ENCODE results near the gene SNAI1. TPM values are rescaled to one million over a fixed set of nuclear protein-coding genes. Genes with fewer than 3 reads are reported as not detected.

The SNAI1 gene
- total RNA-seq, 1 experiment from 2014 or later, result 5.4 TPM

DNA sequence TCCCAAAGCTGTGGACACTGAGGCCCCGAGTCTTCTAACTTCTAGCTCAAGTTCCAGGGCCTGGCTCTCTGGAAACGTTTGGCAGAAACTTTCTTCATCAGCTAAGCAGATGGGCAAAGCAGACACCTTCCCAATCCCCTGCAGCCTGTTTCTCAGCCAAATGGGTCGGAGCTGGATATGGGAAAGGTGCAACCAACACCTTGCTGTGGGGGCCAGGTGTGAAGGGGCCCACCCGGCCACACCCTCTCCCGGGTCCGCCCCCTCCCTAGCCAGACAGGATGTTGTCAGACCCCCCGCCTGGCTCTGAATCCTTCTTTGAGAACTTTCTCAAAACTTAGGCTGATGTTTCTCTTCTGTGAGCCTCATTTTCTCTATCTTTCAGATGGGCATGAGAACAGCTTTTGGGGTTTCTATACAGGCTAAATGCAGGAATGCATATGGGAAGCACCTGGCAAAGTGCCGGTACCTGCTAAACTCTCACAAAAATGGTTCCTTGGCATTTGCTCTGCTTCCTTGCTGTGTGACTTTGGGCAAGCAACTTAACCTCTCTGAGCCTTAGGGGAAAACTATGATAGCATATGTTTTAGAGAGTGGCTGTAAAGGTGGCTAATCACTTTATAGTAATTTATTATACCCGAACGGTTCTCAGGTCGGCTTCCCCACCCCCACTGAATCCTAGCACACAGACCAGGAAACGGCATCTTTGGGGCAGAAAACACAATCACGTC is 1.8 kb downstream of the SNAI1 start:
- CTCF ChIA-PET, result no interaction called here
- ATAC-seq (no peak), DNase-seq (no peak)
- Histone ChIP-seq H3K27me3 (ENCODE audit: low read length) (no peaks in the 10 kb centered on the region), H3F3A (ENCODE audit: low read length, unreplicated experiment) (no peaks in the 10 kb centered on the region), H3K36me3 (ENCODE audit: low read depth, low read length) (no peaks in the 10 kb centered on the region), H3K4me3 (ENCODE audit: low read length) (no peak overlapping the region), H3K79me2 (ENCODE audit: low read length) (no peaks in the 10 kb centered on the region; the same call in 1 of the 2 replicates), H3K9ac (ENCODE audit: low read length) (no peak overlapping the region), H3K9me3 (ENCODE audit: low read length) (no peaks in the 10 kb centered on the region), H3K4me1 (ENCODE audit: insufficient read depth, low read length) (peaks cover 17% of the 10 kb centered on the region), H3K27ac (ENCODE audit: low read length) (no peak overlapping the region), H4K20me1 (ENCODE audit: low read length) (no peaks in the 10 kb centered on the region), H2AFZ (ENCODE audit: low read length) (no peak overlapping the region), H3K4me2 (ENCODE audit: low read length) (0 out of 2 replicates have a peak overlapping the region, but pooled peaks have one; percentile 92), H3K9me2 (replicated peaks; ENCODE audit: low read length) (no peaks in the 10 kb centered on the region)
- POLR2A ChIA-PET (ENCODE audit: unreplicated experiment), result no interaction called here
- intact Hi-C loops (cut with micrococcal nuclease), result loop anchor here (5.0 kb wide), 1 partner anchor 183 kb away; no protein-coding TSS in a partner anchor
- no peak for TF ChIP-seq CTCF (conservative IDR thresholded peaks at IDR 0.05; ENCODE audit: low read depth, low read length)
- TF ChIP-seq EZH2 (IDR thresholded peaks at IDR 0.05; ENCODE audit: low read length, unreplicated experiment), result no peak
- no peak for TF ChIP-seq EZH2phosphoT487 (IDR thresholded peaks at IDR 0.05; ENCODE audit: borderline replicate concordance, low read length)
- no TSS peak for BruUV-seq (replicated peaks)

DNA sequence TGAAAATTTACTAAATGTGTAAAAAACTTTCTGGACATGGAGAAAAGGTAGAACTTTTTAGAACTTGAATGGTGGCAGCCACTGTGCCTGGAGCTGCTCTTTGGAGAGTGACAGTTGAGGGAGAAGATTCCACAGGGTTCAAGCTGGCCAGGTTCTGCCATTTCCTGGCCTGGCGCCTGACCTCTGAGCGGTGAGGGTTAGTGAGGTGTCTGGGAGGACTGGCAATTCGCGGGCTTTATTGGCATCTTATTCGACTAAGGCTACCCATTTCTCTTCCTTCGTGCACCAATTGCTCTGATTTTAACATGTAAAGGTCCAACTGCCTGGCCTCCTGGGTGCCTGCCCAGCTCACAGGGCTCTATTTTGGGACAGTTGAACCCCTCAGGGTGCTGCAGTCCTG is 2.4 kb downstream of the SNAI1 start:
- Histone ChIP-seq H4K20me1 (ENCODE audit: low read length) (no peaks in the 10 kb centered on the region), H3K9me2 (replicated peaks; ENCODE audit: low read length) (no peaks in the 10 kb centered on the region), H3F3A (ENCODE audit: low read length, unreplicated experiment) (no peaks in the 10 kb centered on the region), H3K9me3 (ENCODE audit: low read length) (no peaks in the 10 kb centered on the region), H3K4me1 (ENCODE audit: insufficient read depth, low read length) (peaks cover 17% of the 10 kb centered on the region), H2AFZ (ENCODE audit: low read length) (no peak overlapping the region), H3K4me3 (ENCODE audit: low read length) (no peak overlapping the region), H3K27ac (ENCODE audit: low read length) (no peak overlapping the region), H3K4me2 (ENCODE audit: low read length) (no peak overlapping the region), H3K79me2 (ENCODE audit: low read length) (no peaks in the 10 kb centered on the region; the same call in 1 of the 2 replicates), H3K9ac (ENCODE audit: low read length) (no peak overlapping the region), H3K36me3 (ENCODE audit: low read depth, low read length) (no peaks in the 10 kb centered on the region), H3K27me3 (ENCODE audit: low read length) (no peaks in the 10 kb centered on the region)
- TF ChIP-seq CTCF (conservative IDR thresholded peaks at IDR 0.05; ENCODE audit: low read depth, low read length) (no peak), EZH2 (IDR thresholded peaks at IDR 0.05; ENCODE audit: low read length, unreplicated experiment) (no peak), EZH2phosphoT487 (IDR thresholded peaks at IDR 0.05; ENCODE audit: borderline replicate concordance, low read length) (no peak)
- BruUV-seq (replicated peaks), result TSS peak; percentile 29
- ATAC-seq, result no peak
- intact Hi-C loops (cut with micrococcal nuclease), result no loop called here
- no peak for DNase-seq
- POLR2A ChIA-PET (ENCODE audit: unreplicated experiment), result interaction anchor here (0.7 kb wide), 1 partner anchor 88 kb away, joined by 16 read pairs; no protein-coding TSS in a partner anchor
- CTCF ChIA-PET, result no interaction called here

GRCh38 chr20:49985617-49986016 is 2.8 kb downstream of the SNAI1 start:
- no peaks in the 10 kb centered on the region for H4K20me1 ChIP-seq (ENCODE audit: low read length)
- H3K27me3 ChIP-seq (ENCODE audit: low read length), result no peaks in the 10 kb centered on the region
- no peaks in the 10 kb centered on the region; the same call in 1 of the 2 replicates for H3K79me2 ChIP-seq (ENCODE audit: low read length)
- H3K9me3 ChIP-seq (ENCODE audit: low read length), result no peaks in the 10 kb centered on the region
- no peak overlapping the region for H3K27ac ChIP-seq (ENCODE audit: low read length)
- intact Hi-C loops (cut with micrococcal nuclease), result no loop called here
- POLR2A ChIA-PET (ENCODE audit: unreplicated experiment), result interaction anchor here (0.7 kb wide), 1 partner anchor 87 kb away, joined by 16 read pairs; no protein-coding TSS in a partner anchor
- H2AFZ ChIP-seq (ENCODE audit: low read length), result no peak overlapping the region
- no TSS peak for BruUV-seq (replicated peaks)
- H3K4me2 ChIP-seq (ENCODE audit: low read length), result no peak overlapping the region
- H3K9ac ChIP-seq (ENCODE audit: low read length), result no peak overlapping the region
- no peaks in the 10 kb centered on the region for H3F3A ChIP-seq (ENCODE audit: low read length, unreplicated experiment)
- peaks cover 17% of the 10 kb centered on the region for H3K4me1 ChIP-seq (ENCODE audit: insufficient read depth, low read length)
- TF ChIP-seq CTCF (conservative IDR thresholded peaks at IDR 0.05; ENCODE audit: low read depth, low read length), result no peak
- TF ChIP-seq EZH2 (IDR thresholded peaks at IDR 0.05; ENCODE audit: low read length, unreplicated experiment), result no peak
- TF ChIP-seq EZH2phosphoT487 (IDR thresholded peaks at IDR 0.05; ENCODE audit: borderline replicate concordance, low read length), result no peak
- no peaks in the 10 kb centered on the region for H3K9me2 ChIP-seq (replicated peaks; ENCODE audit: low read length)
- CTCF ChIA-PET, result no interaction called here
- no peak overlapping the region for H3K4me3 ChIP-seq (ENCODE audit: low read length)
- no peak for ATAC-seq
- H3K36me3 ChIP-seq (ENCODE audit: low read depth, low read length), result no peaks in the 10 kb centered on the region
- DNase-seq, result no peak
